Spleen (tissue), 11 donors: Measurements from ENCODE around the gene MRPL41. TPM values are rescaled to one million over a fixed set of nuclear protein-coding genes. Genes with fewer than 3 reads are reported as not detected.
A peak's percentile ranks its signal among the peaks of the same experiment; 100 is the strongest.
"Not testable (repeated sequence)": the region's sequence is repeated elsewhere in the genome, so short reads cannot be mapped to it uniquely, and the experiment has no call there.

Experiments
- DNase-seq: peaks from one replicate; pipeline ENCODE4 v3.0.0-alpha.2; 2020
- H3K27ac ChIP-seq, 8 donors: fragments of 200-600 bp; sonication (generic) in 7 of 8; 1 replicate in 4 of 8; 2 replicates in 4 of 8; pipeline versions ENCODE4 v1.5.0 to v1.8.0; 2016 to 2021; ENCODE audit warnings: inconsistent platforms in 4 of 8, mild to moderate bottlenecking in 4 of 8, moderate library complexity in 1 of 8
- H3K27me3 ChIP-seq, 7 donors: fragments of 200-600 bp; sonication (generic) in 6 of 7; replicated peaks in 1 of 7; 1 replicate in 4 of 7; 2 replicates in 3 of 7; pipeline versions ENCODE4 v1.5.0 to v1.8.0; 2016 to 2021; ENCODE audit warnings: inconsistent platforms in 3 of 7, mild to moderate bottlenecking in 1 of 7
- H3K36me3 ChIP-seq, 6 donors: fragments of 200-600 bp; sonication (generic) in 5 of 6; 1 replicate in 4 of 6; 2 replicates in 2 of 6; pipeline versions ENCODE4 v1.5.0 to v1.8.0; 2016 to 2021; ENCODE audit warnings: inconsistent platforms in 2 of 6
- H3K4me1 ChIP-seq, 6 donors: fragments of 200-600 bp; sonication (generic) in 5 of 6; 1 replicate in 3 of 6; 2 replicates in 3 of 6; pipeline versions ENCODE4 v1.5.0 to v1.8.0; 2016 to 2021; ENCODE audit warnings: inconsistent platforms in 3 of 6
- H3K4me3 ChIP-seq, 8 donors: fragments of 200-600 bp; sonication (generic) in 7 of 8; 1 replicate in 4 of 8; 2 replicates in 4 of 8; pipeline versions ENCODE4 v1.5.0 to v1.8.0; 2016 to 2021; ENCODE audit warnings: inconsistent platforms in 4 of 8, mild to moderate bottlenecking in 4 of 8, moderate library complexity in 2 of 8
- H3K9me3 ChIP-seq, 8 donors: fragments of 200-600 bp; sonication (generic) in 7 of 8; 1 replicate in 4 of 8; 2 replicates in 4 of 8; pipeline versions ENCODE4 v1.5.0 to v1.8.0; 2016 to 2021; ENCODE audit warnings: inconsistent platforms in 4 of 8
- POLR2A ChIP-seq, 3 donors: fragments of 450-650 bp; IDR thresholded peaks; one replicate each; pipeline ENCODE4 v1.5.1; 2017; ENCODE audit warnings: antibody characterized with exemption in 3 of 3, mild to moderate bottlenecking in 1 of 3
- POLR2AphosphoS5 ChIP-seq, 3 donors: sonication (generic); formaldehyde crosslinking; IDR thresholded peaks; one replicate each; pipeline ENCODE4 v1.5.1; 2017; ENCODE audit warnings: antibody characterized with exemption in 3 of 3
- WGBS, 5 donors: extraction: QIAGEN DNeasy Blood & Tissue Kit in 3 of 5; methylation state at CpG; one replicate each; pipeline versions ENCODE4 v1.1.5 to v1.1.7; 2013 to 2018; 5-methylcytosine and 5-hydroxymethylcytosine counted together
- intact Hi-C: fragments of 100-400 bp; cut with DNase I; formaldehyde crosslinking; loops from one replicate; pipeline ENCODE4 v1.15.0; 2023; ENCODE audit warnings: low total_unique reads
- polyA plus RNA-seq, 3 donors: library from polyadenylated mRNA; stranded (reverse); fragments of 200-250 nt; gene quantifications; one replicate each; pipeline ENCODE4 v1.2.1, GENCODE V29; 2013
- total RNA-seq, 7 donors: library from RNA; depleted of rRNA in 3 of 7; stranded (reverse); fragments of >200 nt in 3 of 7; fragmentation: NEBNext Ultra II Directional in 4 of 7; extraction: Animal tissue kit (Norgen Biotek cat#: 25700) in 4 of 7; gene quantifications; one replicate each; pipeline versions ENCODE4 v1.1.0 to v1.2.1, GENCODE V29; 2016 to 2021
- TF ChIP-seq, protein P1 (sequence below), 11 experiments: fragments of 200-600 bp in 7 of 11; fragments of 450-650 bp in 4 of 11; sonication (generic) in 4 of 11; IDR thresholded peaks in 8 of 11; conservative IDR thresholded peaks in 3 of 11; 1 replicate in 7 of 11; 2 replicates in 4 of 11; pipeline versions ENCODE4 v1.4.0 to v1.8.0; 2016 to 2021; ENCODE audit warnings: antibody characterized with exemption in 11 of 11, inconsistent platforms in 4 of 11, mild to moderate bottlenecking in 1 of 11
- donor health status: healthy with polysubstance abuse.
- donor health status: DM: no; HTN: no; CAD: no; lungs with moderate emphysema.
- donor health status: DM: no; HTN: no; CAD: no.
- donor health status: Bipolar disorder and iron deficiency.
- donor health status: healthy.
- donor health status: DM: no; HTN: no; CAD: no.
- donor health status: DM: yes; HTN: yes; CAD: no.

MRPL41 gene
- total and polyA plus RNA-seq, 10 donors = 20.5 to 98.1 (median 35.5) TPM

DNA sequence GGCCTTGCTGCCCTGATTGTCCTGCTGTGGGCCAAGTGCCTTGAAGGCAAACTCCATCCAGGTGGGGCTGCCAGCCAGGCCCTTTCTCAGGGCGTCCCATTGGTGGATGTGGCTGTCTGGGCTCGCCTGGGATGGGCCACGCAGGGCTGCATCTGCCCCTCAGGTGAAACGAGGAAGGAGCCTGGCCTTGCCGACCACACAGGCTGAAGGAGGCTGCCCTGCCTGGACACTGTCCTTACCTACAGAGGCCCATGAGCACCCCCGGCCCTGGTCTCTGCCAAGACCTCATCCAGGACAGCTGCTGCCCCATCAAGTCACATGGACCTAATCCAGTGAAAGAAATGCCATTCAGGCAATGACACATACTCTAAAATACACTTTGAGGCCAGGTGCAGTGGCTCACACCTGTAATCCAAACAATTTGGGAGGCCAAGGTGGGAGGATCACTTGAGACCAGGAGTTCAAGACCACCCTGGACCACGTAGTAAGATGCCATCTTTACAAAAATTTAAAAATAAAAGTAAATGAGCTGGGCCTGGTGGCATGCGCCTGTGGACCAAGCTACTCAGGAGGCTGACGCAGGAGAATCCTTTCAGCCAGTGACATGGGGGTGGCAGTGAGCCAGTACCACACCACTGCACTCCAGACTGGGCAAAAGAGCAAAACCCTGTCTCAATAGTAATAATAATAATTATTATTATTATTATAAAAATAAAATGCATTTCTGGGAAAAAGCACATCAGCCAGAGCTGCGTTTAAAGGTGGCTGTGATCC is 35.3 kb upstream of the MRPL41 start:
- no peak for TF ChIP-seq POLR2A (IDR thresholded peaks at IDR 0.05)
- TF ChIP-seq, protein P1, sequence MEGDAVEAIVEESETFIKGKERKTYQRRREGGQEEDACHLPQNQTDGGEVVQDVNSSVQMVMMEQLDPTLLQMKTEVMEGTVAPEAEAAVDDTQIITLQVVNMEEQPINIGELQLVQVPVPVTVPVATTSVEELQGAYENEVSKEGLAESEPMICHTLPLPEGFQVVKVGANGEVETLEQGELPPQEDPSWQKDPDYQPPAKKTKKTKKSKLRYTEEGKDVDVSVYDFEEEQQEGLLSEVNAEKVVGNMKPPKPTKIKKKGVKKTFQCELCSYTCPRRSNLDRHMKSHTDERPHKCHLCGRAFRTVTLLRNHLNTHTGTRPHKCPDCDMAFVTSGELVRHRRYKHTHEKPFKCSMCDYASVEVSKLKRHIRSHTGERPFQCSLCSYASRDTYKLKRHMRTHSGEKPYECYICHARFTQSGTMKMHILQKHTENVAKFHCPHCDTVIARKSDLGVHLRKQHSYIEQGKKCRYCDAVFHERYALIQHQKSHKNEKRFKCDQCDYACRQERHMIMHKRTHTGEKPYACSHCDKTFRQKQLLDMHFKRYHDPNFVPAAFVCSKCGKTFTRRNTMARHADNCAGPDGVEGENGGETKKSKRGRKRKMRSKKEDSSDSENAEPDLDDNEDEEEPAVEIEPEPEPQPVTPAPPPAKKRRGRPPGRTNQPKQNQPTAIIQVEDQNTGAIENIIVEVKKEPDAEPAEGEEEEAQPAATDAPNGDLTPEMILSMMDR (IDR thresholded peaks at IDR 0.05 in 8 of 11, conservative IDR thresholded peaks at IDR 0.05 in 3 of 11) = no peak
- no peak for TF ChIP-seq POLR2AphosphoS5 (IDR thresholded peaks at IDR 0.05)
- H3K36me3 ChIP-seq = peaks cover 0 to 5% (median 0%) of the 10 kb centered on the region in 6 donors
- WGBS, 5 donors = 77 to 91% (median 84%) methylated on average over 5 to 10 of the region's 10 CpGs
- intact Hi-C loops = no loop called here
- no peak overlapping the region for H3K27ac ChIP-seq
- H3K4me3 ChIP-seq = no peak overlapping the region
- H3K9me3 ChIP-seq = no peaks in the 10 kb centered on the region
- H3K27me3 ChIP-seq = no peaks in the 10 kb centered on the region
- peaks cover 0 to 7% (median 0%) of the 10 kb centered on the region in 6 donors for H3K4me1 ChIP-seq
- no peak for DNase-seq

DNA sequence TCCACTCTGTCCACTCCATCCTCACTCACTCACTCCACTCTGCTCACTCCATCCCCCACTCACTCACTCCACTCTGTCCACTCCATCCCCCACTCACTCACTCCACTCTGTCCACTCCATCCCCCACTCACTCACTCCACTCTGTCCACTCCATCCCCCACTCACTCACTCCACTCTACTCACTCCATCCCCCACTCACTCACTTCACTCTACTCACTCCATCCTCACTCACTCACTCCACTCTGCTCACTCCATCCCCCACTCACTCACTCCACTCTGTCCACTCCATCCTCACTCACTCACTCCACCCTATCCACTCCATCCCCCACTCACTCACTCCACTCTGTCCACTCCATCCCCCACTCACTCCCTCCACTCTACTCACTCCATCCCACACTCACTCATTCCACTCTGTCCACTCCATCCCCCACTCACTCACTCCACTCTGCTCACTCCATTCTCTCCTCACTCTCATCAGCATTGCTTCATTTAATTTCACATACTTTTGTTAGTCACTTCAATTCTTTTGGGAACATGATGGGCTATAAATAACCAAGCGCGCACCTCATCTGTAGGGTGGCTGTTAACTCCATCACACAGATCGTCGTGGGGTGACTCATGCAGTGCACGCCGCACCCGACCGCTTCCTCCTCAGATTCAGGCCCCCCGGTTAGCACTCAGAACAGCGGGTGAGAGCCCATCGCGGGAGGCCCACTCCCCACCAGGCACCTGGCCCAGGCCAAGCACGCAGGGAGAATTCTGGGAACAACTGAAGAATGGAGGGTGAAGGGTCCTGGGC is 32.8 kb upstream of the MRPL41 start:
- H3K4me3 ChIP-seq, H3K27ac ChIP-seq, H3K27me3 ChIP-seq, H3K36me3 ChIP-seq, DNase-seq, H3K4me1 ChIP-seq, intact Hi-C loops, H3K9me3 ChIP-seq: not testable (repeated sequence)
- WGBS, 5 donors = 83 to 93% (median 91%) methylated on average over 12 to 13 of the region's 13 CpGs

DNA sequence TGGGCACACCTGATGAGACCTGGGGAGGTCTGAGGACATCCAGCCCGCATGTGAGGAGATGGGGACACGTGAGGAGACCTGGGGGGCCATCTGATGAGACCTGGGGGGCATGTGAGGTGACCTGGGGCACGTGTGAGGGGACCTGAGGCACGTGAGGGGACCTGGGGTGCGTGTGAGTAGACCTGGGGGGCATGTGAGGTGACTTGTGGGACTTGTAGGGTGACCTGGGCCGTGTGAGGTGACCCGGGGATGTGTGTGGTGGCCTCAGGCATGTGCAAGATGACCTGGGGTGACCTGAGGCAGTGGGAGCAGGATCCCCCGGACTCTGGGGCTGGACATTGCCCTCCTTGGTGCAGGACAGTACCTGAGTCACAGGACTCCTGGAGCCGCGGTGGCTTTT is 32.1 kb upstream of the MRPL41 start:
- Histone ChIP-seq H3K4me1 (peaks cover 0 to 7% (median 0%) of the 10 kb centered on the region in 6 donors), H3K27ac (no peak overlapping the region), H3K36me3 (peaks cover 0 to 14% (median 0%) of the 10 kb centered on the region in 6 donors), H3K4me3 (no peak overlapping the region), H3K9me3 (no peaks in the 10 kb centered on the region), H3K27me3 (no peaks in the 10 kb centered on the region)
- 75 to 93% (median 83%) methylated on average over 10 of the region's 10 CpGs for WGBS, 5 donors
- TF ChIP-seq POLR2AphosphoS5 (IDR thresholded peaks at IDR 0.05) (no peak), POLR2A (IDR thresholded peaks at IDR 0.05) (no peak)
- TF ChIP-seq, protein P1 (IDR thresholded peaks at IDR 0.05 in 8 of 11, conservative IDR thresholded peaks at IDR 0.05 in 3 of 11) = no peak
- intact Hi-C loops = no loop called here
- no peak for DNase-seq

DNA sequence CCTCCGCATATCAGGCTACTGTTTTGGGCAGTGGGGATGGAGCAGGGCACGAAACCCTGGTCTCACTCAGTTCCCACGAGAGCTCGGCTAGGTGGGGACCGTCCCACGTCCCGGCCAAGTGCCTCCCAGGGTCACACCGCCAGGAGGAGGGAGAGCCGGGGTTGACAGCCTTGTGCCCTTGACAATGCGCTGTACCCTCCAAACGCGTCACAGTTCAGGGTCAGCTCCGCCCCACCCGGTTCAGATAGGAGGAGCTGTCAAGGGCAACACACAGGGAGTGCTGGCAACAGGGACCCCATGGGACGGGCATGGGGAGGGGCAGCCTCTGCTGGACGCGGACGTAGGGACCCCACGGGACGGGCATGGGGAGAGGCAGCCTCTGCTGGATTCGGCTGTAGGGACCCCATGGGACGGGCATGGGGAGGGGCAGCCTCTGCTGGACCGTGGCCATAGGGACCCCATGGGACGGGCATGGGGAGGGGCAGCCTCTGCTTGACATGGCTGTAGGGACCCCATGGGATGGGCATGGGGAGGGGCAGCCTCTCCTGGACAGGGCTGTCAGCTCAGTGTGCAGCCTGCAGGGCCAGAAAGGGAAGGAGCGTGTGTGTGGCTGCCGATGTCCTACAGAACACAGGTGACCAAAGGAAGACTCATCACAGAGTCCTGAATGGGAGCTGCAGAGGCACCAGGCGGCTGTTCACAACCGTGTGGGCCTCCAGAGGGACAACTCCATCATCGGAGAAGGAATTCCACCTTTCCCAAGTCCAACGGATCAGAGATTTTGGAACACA is 30.9 kb upstream of the MRPL41 start:
- DNase-seq = peak; percentile 84
- TF ChIP-seq POLR2A (IDR thresholded peaks at IDR 0.05) (no peak), POLR2AphosphoS5 (IDR thresholded peaks at IDR 0.05) (peak in 2 of 3 donors; percentile 42 to 60)
- TF ChIP-seq, protein P1 (IDR thresholded peaks at IDR 0.05 in 8 of 11, conservative IDR thresholded peaks at IDR 0.05 in 3 of 11) = no peak
- intact Hi-C loops = loop anchor here (10.0 kb wide), 1 partner anchor 226 kb away; no protein-coding TSS in a partner anchor
- WGBS, 5 donors = 74 to 87% (median 81%) methylated on average over 23 to 30 of the region's 30 CpGs
- Histone ChIP-seq H3K4me3 (no peak overlapping the region), H3K27me3 (no peaks in the 10 kb centered on the region), H3K9me3 (no peaks in the 10 kb centered on the region), H3K4me1 (peaks cover 0 to 7% (median 3%) of the 10 kb centered on the region in 6 donors), H3K27ac (no peak overlapping the region), H3K36me3 (peaks cover 0 to 14% (median 0%) of the 10 kb centered on the region in 6 donors)
